ENCODE data around the gene ACTN2. TPM values are rescaled to one million over a fixed set of nuclear protein-coding genes. Genes with fewer than 3 reads are reported as not detected.

The ACTN2 gene
- polyA plus RNA-seq, 3 donors, result 0.07 TPM; not detected in 2

DNA sequence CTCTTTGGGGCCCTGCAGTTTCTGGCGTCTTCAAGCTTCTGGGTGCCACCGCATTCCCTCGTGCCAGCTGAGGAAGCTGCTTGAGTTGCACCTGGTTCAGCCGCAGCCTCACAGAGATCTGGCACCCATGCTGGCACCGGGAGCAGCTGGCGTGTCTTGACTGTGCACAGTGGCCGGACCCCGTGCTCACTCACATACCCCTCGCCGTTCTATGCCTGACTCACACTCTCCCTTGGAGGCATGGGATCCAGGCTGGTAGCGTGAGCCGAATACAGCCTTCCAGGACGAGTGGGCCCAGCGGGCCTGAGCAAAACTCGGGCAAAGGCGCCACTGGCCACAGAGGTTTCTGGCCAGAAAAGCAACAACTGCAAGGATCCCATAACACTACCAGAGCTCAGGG, 100.2 kb downstream of the ACTN2 start:
- H3K79me2 ChIP-seq (ENCODE audit: insufficient read depth, low read length), result no peaks in the 10 kb centered on the region
- no peak overlapping the region for H3K27ac ChIP-seq (ENCODE audit: low read depth in 1 of 2, low read length in 2 of 2)
- TF ChIP-seq, protein P1, sequence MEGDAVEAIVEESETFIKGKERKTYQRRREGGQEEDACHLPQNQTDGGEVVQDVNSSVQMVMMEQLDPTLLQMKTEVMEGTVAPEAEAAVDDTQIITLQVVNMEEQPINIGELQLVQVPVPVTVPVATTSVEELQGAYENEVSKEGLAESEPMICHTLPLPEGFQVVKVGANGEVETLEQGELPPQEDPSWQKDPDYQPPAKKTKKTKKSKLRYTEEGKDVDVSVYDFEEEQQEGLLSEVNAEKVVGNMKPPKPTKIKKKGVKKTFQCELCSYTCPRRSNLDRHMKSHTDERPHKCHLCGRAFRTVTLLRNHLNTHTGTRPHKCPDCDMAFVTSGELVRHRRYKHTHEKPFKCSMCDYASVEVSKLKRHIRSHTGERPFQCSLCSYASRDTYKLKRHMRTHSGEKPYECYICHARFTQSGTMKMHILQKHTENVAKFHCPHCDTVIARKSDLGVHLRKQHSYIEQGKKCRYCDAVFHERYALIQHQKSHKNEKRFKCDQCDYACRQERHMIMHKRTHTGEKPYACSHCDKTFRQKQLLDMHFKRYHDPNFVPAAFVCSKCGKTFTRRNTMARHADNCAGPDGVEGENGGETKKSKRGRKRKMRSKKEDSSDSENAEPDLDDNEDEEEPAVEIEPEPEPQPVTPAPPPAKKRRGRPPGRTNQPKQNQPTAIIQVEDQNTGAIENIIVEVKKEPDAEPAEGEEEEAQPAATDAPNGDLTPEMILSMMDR (IDR thresholded peaks at IDR 0.05), result no peak
- H3K27me3 ChIP-seq (ENCODE audit: control insufficient read depth in 2 of 2, insufficient read depth in 2 of 2, low read length in 2 of 2), result no peaks in the 10 kb centered on the region
- intact Hi-C loops (cut with micrococcal nuclease), result no loop called here
- WGBS (ENCODE audit: insufficient coverage), result 98% methylated on average over 10 of the region's 16 CpGs
- no peaks in the 10 kb centered on the region for H3K4me1 Mint-ChIP-seq
- no peak overlapping the region for H3K4me2 ChIP-seq (replicated peaks; ENCODE audit: extremely low read depth, low read length, poor library complexity, severe bottlenecking)
- H3K4me3 Mint-ChIP-seq, result no peak overlapping the region
- peaks cover 6 to 16% (median 10%) of the 10 kb centered on the region in 7 donors for H3K9me3 Mint-ChIP-seq
- no peak overlapping the region for H2AFZ ChIP-seq (ENCODE audit: insufficient read depth, low read depth, low read length, poor library complexity, severe bottlenecking)
- no peaks in the 10 kb centered on the region for H3K4me1 ChIP-seq (ENCODE audit: control insufficient read depth in 1 of 2, insufficient read depth in 2 of 2, low read length in 2 of 2)
- peaks cover 0 to 19% of the 10 kb centered on the region in 2 donors for H3K9me3 ChIP-seq (replicated peaks in 1 of 2; ENCODE audit: control insufficient read depth in 1 of 2, insufficient read depth in 1 of 2, low read length in 2 of 2)
- H3K4me3 ChIP-seq (replicated peaks in 1 of 3; ENCODE audit: low read depth in 2 of 3, low read length in 3 of 3), result no peak overlapping the region
- H3K27ac Mint-ChIP-seq, result no peak overlapping the region
- H3K36me3 ChIP-seq (replicated peaks in 1 of 2; ENCODE audit: control insufficient read depth in 1 of 2, insufficient read depth in 2 of 2, low read length in 2 of 2), result no peaks in the 10 kb centered on the region
- no peaks in the 10 kb centered on the region for H4K20me1 ChIP-seq (ENCODE audit: insufficient read depth, low read length)
- H3K9ac ChIP-seq (ENCODE audit: insufficient read depth, low read length, poor library complexity, severe bottlenecking), result no peak overlapping the region
- no peaks in the 10 kb centered on the region for H3K36me3 Mint-ChIP-seq
- peaks cover 8 to 19% (median 16%) of the 10 kb centered on the region in 3 donors for H3K27me3 Mint-ChIP-seq (ENCODE audit: low read depth in 3 of 3)
- no peak for DNase-seq

- peak overlapping the region; percentile 98 for H3K4me2 ChIP-seq (replicated peaks; ENCODE audit: extremely low read depth, low read length, poor library complexity, severe bottlenecking)
- Mint-ChIP-seq H3K27me3 (ENCODE audit: low read depth in 3 of 3) (peaks cover 5 to 13% (median 6%) of the 10 kb centered on the region in 3 donors), H3K9me3 (peaks cover 0 to 3% (median 0%) of the 10 kb centered on the region in 7 donors), H3K4me3 (peak overlapping the region; percentile 97 to 99), H3K4me1 (peaks cover 27% of the 10 kb centered on the region), H3K27ac (peak overlapping the region; percentile 89 to 97 (median 94)), H3K36me3 (peaks cover 0 to 1% of the 10 kb centered on the region in 2 donors)
- no peak for DNase-seq
- no peaks in the 10 kb centered on the region for H3K9me3 ChIP-seq (replicated peaks in 1 of 2; ENCODE audit: control insufficient read depth in 1 of 2, insufficient read depth in 1 of 2, low read length in 2 of 2)
- peaks cover 14 to 28% of the 10 kb centered on the region in 2 donors for H3K4me1 ChIP-seq (ENCODE audit: control insufficient read depth in 1 of 2, insufficient read depth in 2 of 2, low read length in 2 of 2)
- H3K9ac ChIP-seq (ENCODE audit: insufficient read depth, low read length, poor library complexity, severe bottlenecking), result peak overlapping the region; percentile 84
- 0% methylated on average over 4 of the region's 11 CpGs for WGBS (ENCODE audit: insufficient coverage)
- H2AFZ ChIP-seq (ENCODE audit: insufficient read depth, low read depth, low read length, poor library complexity, severe bottlenecking), result peak overlapping the region; percentile 98
- TF ChIP-seq, protein P1 (IDR thresholded peaks at IDR 0.05), result no peak
- H3K79me2 ChIP-seq (ENCODE audit: insufficient read depth, low read length), result peaks cover 40% of the 10 kb centered on the region
- no peaks in the 10 kb centered on the region for H3K36me3 ChIP-seq (replicated peaks in 1 of 2; ENCODE audit: control insufficient read depth in 1 of 2, insufficient read depth in 2 of 2, low read length in 2 of 2)
- peak overlapping the region; percentile 83 to 89 for H3K27ac ChIP-seq (ENCODE audit: low read depth in 1 of 2, low read length in 2 of 2)
- H3K4me3 ChIP-seq (replicated peaks in 1 of 3; ENCODE audit: low read depth in 2 of 3, low read length in 3 of 3), result peak overlapping the region; percentile 74 to 92 (median 90)
- H3K27me3 ChIP-seq (ENCODE audit: control insufficient read depth in 2 of 2, insufficient read depth in 2 of 2, low read length in 2 of 2), result peaks cover 0 to 4% of the 10 kb centered on the region in 2 donors
- H4K20me1 ChIP-seq (ENCODE audit: insufficient read depth, low read length), result no peaks in the 10 kb centered on the region
- intact Hi-C loops (cut with micrococcal nuclease), result loop anchor here in 1 of 2 donors (10.0 kb wide), 2 partner anchors 510 to 1290 kb away; partner anchors contain the start of genes B3GALNT2 and ERO1B
Measured at GRCh38 chr1:236794585-236795034, 108.3 kb downstream of the ACTN2 start.

Data from CD14-positive monocyte (primary cell).